Activated CD8-positive, alpha-beta T cell treated with anti-CD3 and anti-CD28 coated beads, Interleukin-2, amount 10 ng/mL, durations not matched to agents 7 days and 5 days (primary cell): ENCODE measurements around the gene STK25. TPM values are rescaled to one million over a fixed set of nuclear protein-coding genes. Genes with fewer than 3 reads are reported as not detected.

Experiments used
- ATAC-seq: fragments of 150-1000 bp; cut with Tn5 transposase; one replicate; pipeline ENCODE4 v1.10.0; 2021; ENCODE audit warnings: moderate library complexity
- CTCF ChIA-PET: fragments of 350-600 bp; sonication (Branson Sonifier 250); formaldehyde crosslinking; loops from one replicate; lab custom pipeline; 2021; ENCODE audit warnings: antibody characterized with exemption; lab: Charles Lee
- POLR2A ChIA-PET: fragments of 350-600 bp; sonication (Branson Sonifier 250); formaldehyde crosslinking; loops from one replicate; lab custom pipeline; 2021; ENCODE audit warnings: antibody characterized with exemption; lab: Charles Lee
- DNase-seq: peaks from one replicate; pipeline ENCODE4 v3.0.0-alpha.2; 2020
- H3K27ac Mint-ChIP-seq: one replicate; pipeline ENCODE4 v1.8.0; 2021; ENCODE audit warnings: mild to moderate bottlenecking, mixed read lengths
- H3K27me3 Mint-ChIP-seq: one replicate; pipeline ENCODE4 v1.8.0; 2021; ENCODE audit warnings: low read depth, mixed read lengths
- H3K36me3 Mint-ChIP-seq: one replicate; pipeline ENCODE4 v1.8.0; 2021; ENCODE audit warnings: low read depth, mixed read lengths
- H3K4me1 Mint-ChIP-seq: one replicate; pipeline ENCODE4 v1.8.0; 2021; ENCODE audit warnings: low read depth, mixed read lengths
- H3K4me3 Mint-ChIP-seq: one replicate; pipeline ENCODE4 v1.8.0; 2021; ENCODE audit warnings: mild to moderate bottlenecking, mixed read lengths
- H3K9me3 Mint-ChIP-seq: one replicate; pipeline ENCODE4 v1.8.0; 2022; ENCODE audit warnings: mixed read lengths; ENCODE audit not compliant: insufficient read depth
- total RNA-seq, 2 experiments: library from RNA; stranded (reverse); gene quantifications; one replicate each; pipeline ENCODE4 v1.2.3, GENCODE V29; 2021

The STK25 gene
- total RNA-seq, result 100 to 1,000 TPM; 114 to 132 TPM

- DNase-seq, result peak; percentile 98
- CTCF ChIA-PET, result no interaction called here
- no peaks in the 10 kb centered on the region for H3K27me3 Mint-ChIP-seq
Measured at GRCh38 chr2:241508240-241509154, at the start of gene STK25. Gene STK25 (minus strand): TSS chr2:241508584. CDS start chr2:241508035, 549 bp downstream.

DNA sequence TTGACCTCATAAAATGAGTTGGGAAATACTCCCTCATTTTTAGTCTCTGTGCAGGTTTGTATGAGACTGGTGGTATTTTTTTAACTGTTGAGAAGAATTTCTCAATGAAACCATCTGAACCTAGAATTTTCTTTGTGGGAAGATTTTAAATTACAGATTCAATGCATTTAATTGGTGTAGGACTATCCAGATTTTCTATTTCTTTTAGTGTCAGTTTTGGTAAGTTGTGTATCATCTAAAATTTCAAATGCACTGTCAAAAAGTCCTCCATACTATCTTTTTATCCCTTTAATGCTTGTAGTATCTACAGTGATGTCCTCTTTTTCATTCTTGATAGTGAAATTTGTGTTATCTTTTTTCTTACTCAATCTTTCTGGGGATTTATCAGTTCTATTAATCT, 48.4 kb upstream of the STK25 start:
- Mint-ChIP-seq H3K27ac (no peak overlapping the region), H3K4me1 (peaks cover 11% of the 10 kb centered on the region), H3K4me3 (no peak overlapping the region), H3K9me3 (no peaks in the 10 kb centered on the region), H3K27me3 (peaks cover 29% of the 10 kb centered on the region), H3K36me3 (peaks cover 4% of the 10 kb centered on the region)
- DNase-seq, result no peak
- CTCF ChIA-PET, result no interaction called here
- ATAC-seq, result no peak
- POLR2A ChIA-PET, result no interaction called here

More at GRCh38 chr2:241508240-241509154, at the start of gene STK25:
- POLR2A ChIA-PET, result no interaction called here
- Mint-ChIP-seq H3K27ac (peak within 1 kb of the TSS; percentile 87), H3K36me3 (peaks cover 2% of the 10 kb centered on the region), H3K9me3 (no peaks in the 10 kb centered on the region), H3K4me3 (peak within 1 kb of the TSS; percentile 83), H3K4me1 (peaks cover 21% of the 10 kb centered on the region)
- ATAC-seq, result peak; percentile 93

- DNase-seq (no peak), ATAC-seq (no peak)
- CTCF ChIA-PET, result no interaction called here
- H3K27ac Mint-ChIP-seq, result no peak overlapping the region
- H3K9me3 Mint-ChIP-seq, result no peaks in the 10 kb centered on the region
- H3K4me3 Mint-ChIP-seq, result no peak overlapping the region
- H3K4me1 Mint-ChIP-seq, result peaks cover 11% of the 10 kb centered on the region
- H3K27me3 Mint-ChIP-seq, result peaks cover 29% of the 10 kb centered on the region
- POLR2A ChIA-PET, result interaction anchor here (0.7 kb wide), 1 partner anchor 83 kb away, joined by 3 read pairs; no protein-coding TSS in a partner anchor
- peaks cover 4% of the 10 kb centered on the region for H3K36me3 Mint-ChIP-seq
Measured at GRCh38 chr2:241555711-241556110, 47.3 kb upstream of the STK25 start.

- Mint-ChIP-seq H3K4me3 (no peak overlapping the region), H3K27ac (no peak overlapping the region), H3K27me3 (peaks cover 22% of the 10 kb centered on the region), H3K4me1 (peaks cover 11% of the 10 kb centered on the region), H3K9me3 (no peaks in the 10 kb centered on the region), H3K36me3 (peaks cover 4% of the 10 kb centered on the region)
- POLR2A ChIA-PET, result interaction anchor here (0.7 kb wide), 1 partner anchor 84 kb away, joined by 3 read pairs; no protein-coding TSS in a partner anchor
- ATAC-seq (no peak), DNase-seq (no peak)
- CTCF ChIA-PET, result no interaction called here
Measured at GRCh38 chr2:241554610-241555322, 46.4 kb upstream of the STK25 start.

- ATAC-seq, result no peak
- no peak overlapping the region for H3K4me3 Mint-ChIP-seq
- H3K36me3 Mint-ChIP-seq, result peaks cover 4% of the 10 kb centered on the region
- H3K4me1 Mint-ChIP-seq, result peaks cover 11% of the 10 kb centered on the region
- peak overlapping the region; percentile 13 for H3K27ac Mint-ChIP-seq
- H3K27me3 Mint-ChIP-seq, result peaks cover 24% of the 10 kb centered on the region
- no peak for DNase-seq
- ChIA-PET CTCF (no interaction called here), POLR2A (no interaction called here)
- H3K9me3 Mint-ChIP-seq, result no peaks in the 10 kb centered on the region
Measured at GRCh38 chr2:241553981-241554380, 45.6 kb upstream of the STK25 start.

DNA sequence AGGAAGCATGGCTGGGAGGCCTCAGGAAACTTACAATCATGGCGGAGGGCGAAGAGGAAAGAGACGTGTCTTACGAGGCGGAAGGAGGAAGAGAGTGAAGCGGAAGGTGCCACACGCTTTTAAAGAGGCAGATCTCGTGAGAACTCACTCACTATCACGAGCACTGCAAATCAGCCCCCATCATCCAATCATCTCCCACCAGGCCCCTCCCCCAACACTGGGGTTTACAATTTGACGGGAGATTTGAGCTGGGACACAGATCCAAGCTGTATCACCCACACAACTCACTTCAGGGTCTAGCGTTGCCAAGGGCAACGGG, 45.1 kb upstream of the STK25 start:
- Mint-ChIP-seq H3K4me3 (no peak overlapping the region), H3K4me1 (peaks cover 11% of the 10 kb centered on the region), H3K36me3 (peaks cover 4% of the 10 kb centered on the region), H3K27ac (no peak overlapping the region), H3K27me3 (peaks cover 24% of the 10 kb centered on the region), H3K9me3 (no peaks in the 10 kb centered on the region)
- CTCF ChIA-PET, result no interaction called here
- DNase-seq (no peak), ATAC-seq (no peak)
- POLR2A ChIA-PET, result no interaction called here

GRCh38 chr2:241551998-241552737, 43.8 kb upstream of the STK25 start:
- Mint-ChIP-seq H3K36me3 (peaks cover 1% of the 10 kb centered on the region), H3K27me3 (peaks cover 14% of the 10 kb centered on the region), H3K4me1 (peaks cover 7% of the 10 kb centered on the region), H3K27ac (no peak overlapping the region), H3K9me3 (no peaks in the 10 kb centered on the region), H3K4me3 (no peak overlapping the region)
- DNase-seq (no peak), ATAC-seq (no peak)
- ChIA-PET CTCF (no interaction called here), POLR2A (no interaction called here)

DNA sequence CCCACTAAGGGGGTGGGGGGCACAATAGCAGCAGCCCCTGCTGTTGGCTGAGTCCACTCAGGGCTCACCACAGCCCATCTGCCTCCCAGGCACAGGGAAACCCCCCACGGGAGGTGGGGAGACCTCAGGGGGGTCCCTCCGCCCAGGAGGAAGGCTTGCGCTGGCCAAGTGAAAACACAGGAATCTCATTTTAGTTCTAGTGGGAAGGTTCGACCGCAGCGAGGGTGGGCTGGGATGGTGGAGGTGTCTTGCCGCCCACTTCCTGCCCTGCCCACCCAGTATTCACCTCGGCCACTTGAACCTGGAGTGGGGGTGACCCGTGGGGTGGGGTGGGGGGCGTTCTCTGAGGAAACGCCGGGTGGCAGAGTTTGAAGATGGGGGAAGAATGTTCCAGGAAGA, 43.2 kb upstream of the STK25 start:
- Mint-ChIP-seq H3K9me3 (no peaks in the 10 kb centered on the region), H3K36me3 (peaks cover under 1% of the 10 kb centered on the region), H3K4me1 (peaks cover 7% of the 10 kb centered on the region), H3K27ac (no peak overlapping the region), H3K27me3 (peaks cover 12% of the 10 kb centered on the region), H3K4me3 (no peak overlapping the region)
- ATAC-seq (no peak), DNase-seq (no peak)
- CTCF ChIA-PET, result no interaction called here
- POLR2A ChIA-PET, result no interaction called here

DNA sequence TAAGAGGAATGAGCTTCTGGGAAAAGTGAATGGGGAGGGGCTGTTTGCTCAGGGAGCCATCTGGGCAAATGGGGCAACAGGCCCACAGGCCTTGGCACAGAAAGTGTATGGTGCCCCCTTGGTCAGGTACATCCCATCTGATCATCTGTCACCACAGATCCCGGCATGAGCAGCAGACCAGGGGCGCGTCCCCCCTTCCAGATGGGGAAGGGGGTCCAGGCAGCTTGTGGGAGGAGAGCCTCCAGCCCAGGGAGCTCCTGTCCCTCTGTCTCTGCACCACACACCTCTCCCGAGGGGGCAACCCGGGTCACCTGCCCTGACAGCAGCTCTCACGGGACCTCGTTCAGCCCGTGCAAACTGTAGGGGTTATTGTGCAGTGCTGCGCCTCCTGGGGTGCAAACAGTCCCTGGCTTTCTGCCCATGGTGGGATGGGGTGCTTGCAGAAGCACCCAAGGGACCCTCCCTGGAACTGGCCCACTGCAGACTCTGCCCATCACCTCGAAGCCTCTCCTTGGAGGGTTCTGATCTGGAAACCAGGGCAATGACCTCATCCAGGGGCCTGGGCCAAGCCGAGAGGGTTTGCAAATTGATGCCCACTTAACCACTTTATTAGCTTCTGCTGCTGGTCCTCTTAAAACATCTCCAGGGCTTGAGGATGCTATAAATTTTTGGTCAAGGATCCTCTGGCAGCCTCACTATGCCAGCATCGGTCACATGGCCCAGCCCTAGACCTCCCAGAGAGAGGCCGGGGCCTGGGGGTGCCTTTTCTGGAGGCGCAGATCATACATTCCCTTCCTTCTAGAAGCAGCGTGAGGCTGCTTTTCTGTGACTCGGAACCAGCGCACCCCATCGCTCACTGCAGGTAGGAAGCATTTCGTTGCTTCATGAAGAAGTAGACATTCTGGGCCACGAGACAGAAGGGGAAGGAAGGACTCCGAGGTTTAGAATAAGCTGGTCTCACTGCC, 42.5 kb upstream of the STK25 start:
- no peak overlapping the region for H3K4me3 Mint-ChIP-seq
- H3K4me1 Mint-ChIP-seq, result peaks cover 6% of the 10 kb centered on the region
- ChIA-PET POLR2A (no interaction called here), CTCF (no interaction called here)
- no peak for DNase-seq
- no peaks in the 10 kb centered on the region for H3K36me3 Mint-ChIP-seq
- no peaks in the 10 kb centered on the region for H3K9me3 Mint-ChIP-seq
- no peak for ATAC-seq
- H3K27me3 Mint-ChIP-seq, result peaks cover 12% of the 10 kb centered on the region
- H3K27ac Mint-ChIP-seq, result no peak overlapping the region

GRCh38 chr2:241548451-241548835, 40.1 kb upstream of the STK25 start:
- Mint-ChIP-seq H3K4me3 (no peak overlapping the region), H3K27ac (no peak overlapping the region), H3K27me3 (peaks cover 10% of the 10 kb centered on the region), H3K36me3 (no peaks in the 10 kb centered on the region), H3K4me1 (no peaks in the 10 kb centered on the region), H3K9me3 (no peaks in the 10 kb centered on the region)
- CTCF ChIA-PET, result no interaction called here
- POLR2A ChIA-PET, result no interaction called here
- no peak for ATAC-seq
- no peak for DNase-seq
